Trophoblast cell (in vitro differentiated cells and primary cell): ENCODE measurements around the gene ZNF774.

Source experiments
- DNase-seq, 2 donors: peaks; one replicate each; pipeline ENCODE4 v3.0.0-alpha.2; 2016
- H2AFZ ChIP-seq: 2 replicates; pipeline ENCODE4 v1.6.1; 2013; ENCODE audit warnings: low read length, moderate library complexity, mild to moderate bottlenecking; ENCODE audit not compliant: insufficient read depth, poor library complexity
- H2AK5ac ChIP-seq: 2 replicates; pipeline ENCODE4 v1.6.1; 2013; ENCODE audit warnings: mild to moderate bottlenecking, low read length
- H2BK120ac ChIP-seq: 2 replicates; pipeline ENCODE4 v1.6.1; 2013; ENCODE audit warnings: low read length, mild to moderate bottlenecking, moderate library complexity; ENCODE audit not compliant: insufficient read depth, poor library complexity
- H2BK12ac ChIP-seq: 2 replicates; pipeline ENCODE4 v1.6.1; 2013; ENCODE audit warnings: mild to moderate bottlenecking, low read length, moderate library complexity
- H2BK5ac ChIP-seq: 2 replicates; pipeline ENCODE4 v1.6.1; 2013; ENCODE audit warnings: low read length, low read depth, moderate library complexity, mild to moderate bottlenecking; ENCODE audit not compliant: poor library complexity
- H3K14ac ChIP-seq: 2 replicates; pipeline ENCODE4 v1.6.1; 2013; ENCODE audit warnings: mild to moderate bottlenecking, low read length
- H3K18ac ChIP-seq: 2 replicates; pipeline ENCODE4 v1.6.1; 2013; ENCODE audit warnings: mild to moderate bottlenecking, low read length
- H3K23ac ChIP-seq: 2 replicates; pipeline ENCODE4 v1.6.1; 2013; ENCODE audit warnings: low read length
- H3K27ac ChIP-seq: 2 replicates; pipeline ENCODE4 v1.5.1; 2013; ENCODE audit warnings: low read depth, mild to moderate bottlenecking, inconsistent platforms, low read length, moderate library complexity
- H3K27me3 ChIP-seq: 2 replicates; pipeline ENCODE4 v1.6.1; 2013; ENCODE audit warnings: inconsistent platforms, mild to moderate bottlenecking, low read length, moderate library complexity; ENCODE audit not compliant: insufficient read depth
- H3K36me3 ChIP-seq, 2 experiments: 1 replicate in 1 of 2; 2 replicates in 1 of 2; pipeline ENCODE4 v1.6.1; 2013; ENCODE audit warnings: low read length in 2 of 2, mild to moderate bottlenecking in 2 of 2, moderate library complexity in 1 of 2; ENCODE audit not compliant: insufficient read depth in 2 of 2, control insufficient read depth in 1 of 2
- H3K4ac ChIP-seq: 2 replicates; pipeline ENCODE4 v1.6.1; 2013; ENCODE audit warnings: low read depth, mild to moderate bottlenecking, low read length, moderate library complexity
- H3K4me1 ChIP-seq, 2 experiments: 1 replicate in 1 of 2; 2 replicates in 1 of 2; pipeline ENCODE4 v1.6.1; 2013; ENCODE audit warnings: low read length in 2 of 2, mild to moderate bottlenecking in 2 of 2, moderate library complexity in 1 of 2; ENCODE audit not compliant: insufficient read depth in 2 of 2, control insufficient read depth in 1 of 2
- H3K4me2 ChIP-seq: 2 replicates; pipeline ENCODE4 v1.6.1; 2013; ENCODE audit warnings: inconsistent platforms, mild to moderate bottlenecking, low read length, moderate library complexity
- H3K4me3 ChIP-seq: 2 replicates; pipeline ENCODE4 v1.5.1; 2013; ENCODE audit warnings: mild to moderate bottlenecking, low read depth, low read length, inconsistent platforms
- H3K79me1 ChIP-seq: one replicate; pipeline ENCODE4 v1.6.1; 2013; ENCODE audit warnings: low read length
- H3K79me2 ChIP-seq: 2 replicates; pipeline ENCODE4 v1.6.1; 2013; ENCODE audit warnings: low read length, mild to moderate bottlenecking; ENCODE audit not compliant: control insufficient read depth, insufficient read depth, poor library complexity
- H3K9ac ChIP-seq: 2 replicates; pipeline ENCODE4 v1.6.1; 2013; ENCODE audit warnings: mild to moderate bottlenecking, low read length
- H3K9me3 ChIP-seq: 2 replicates; pipeline ENCODE4 v1.6.1; 2013; ENCODE audit warnings: low read depth, mild to moderate bottlenecking, control low read depth, inconsistent platforms, low read length; ENCODE audit not compliant: insufficient read depth
- H4K12ac ChIP-seq: 2 replicates; pipeline ENCODE4 v1.6.1; 2013; ENCODE audit warnings: low read depth, mild to moderate bottlenecking, low read length, moderate library complexity
- H4K8ac ChIP-seq: 2 replicates; pipeline ENCODE4 v1.6.1; 2013; ENCODE audit warnings: low read depth, mild to moderate bottlenecking, low read length, moderate library complexity
- H4K91ac ChIP-seq: one replicate; pipeline ENCODE4 v1.6.1; 2013; ENCODE audit warnings: low read depth, mild to moderate bottlenecking, low read length, moderate library complexity
- WGBS: extraction: QIAGEN DNeasy Blood & Tissue Kit; methylation state at CpG from one replicate; pipeline ENCODE4 v1.1.7; 2013; ENCODE audit warnings: missing lambda C conversion rate; ENCODE audit not compliant: insufficient read length, insufficient coverage; ENCODE audit errors: extremely low coverage; 5-methylcytosine and 5-hydroxymethylcytosine counted together

The ZNF774 gene

GRCh38 chr15:90307661-90308060 is 44.4 kb upstream of the ZNF774 start:
- H3K79me1 ChIP-seq = no peaks in the 10 kb centered on the region
- H3K27me3 ChIP-seq = no peaks in the 10 kb centered on the region
- H2AFZ ChIP-seq = no peak overlapping the region
- no peak overlapping the region for H3K27ac ChIP-seq
- H2BK12ac ChIP-seq = no peak overlapping the region
- H4K8ac ChIP-seq = no peak overlapping the region
- H3K36me3 ChIP-seq = no peaks in the 10 kb centered on the region
- H3K4me3 ChIP-seq = no peak overlapping the region
- no peak for DNase-seq
- H2BK5ac ChIP-seq = no peak overlapping the region
- H3K4me2 ChIP-seq = no peak overlapping the region
- H3K14ac ChIP-seq = no peak overlapping the region
- H3K18ac ChIP-seq = no peak overlapping the region
- no peak overlapping the region for H4K12ac ChIP-seq
- H3K9ac ChIP-seq = no peak overlapping the region
- no peak overlapping the region for H2BK120ac ChIP-seq
- no peaks in the 10 kb centered on the region for H3K79me2 ChIP-seq
- H3K4me1 ChIP-seq = peaks cover 0 to 2% of the 10 kb centered on the region in 2 experiments
- WGBS = no CpG with 5 or more reads among the region's 2 CpGs
- H3K9me3 ChIP-seq = peaks cover 2% of the 10 kb centered on the region
- H4K91ac ChIP-seq = no peak overlapping the region
- no peak overlapping the region for H2AK5ac ChIP-seq
- H3K4ac ChIP-seq = no peak overlapping the region
- H3K23ac ChIP-seq = no peak overlapping the region

- H2BK5ac ChIP-seq = no peak overlapping the region
- H4K12ac ChIP-seq = no peak overlapping the region
- H2BK12ac ChIP-seq = no peak overlapping the region
- H3K4me2 ChIP-seq = no peak overlapping the region
- no peak overlapping the region for H2AK5ac ChIP-seq
- H3K23ac ChIP-seq = no peak overlapping the region
- no peak for DNase-seq
- H2BK120ac ChIP-seq = no peak overlapping the region
- no peaks in the 10 kb centered on the region for H3K36me3 ChIP-seq
- no peaks in the 10 kb centered on the region for H3K79me2 ChIP-seq
- no peak overlapping the region for H3K18ac ChIP-seq
- no peak overlapping the region for H3K4ac ChIP-seq
- WGBS = no CpG with 5 or more reads among the region's 4 CpGs
- no peak overlapping the region for H4K91ac ChIP-seq
- no peak overlapping the region for H3K14ac ChIP-seq
- H3K27ac ChIP-seq = no peak overlapping the region
- H2AFZ ChIP-seq = no peak overlapping the region
- no peak overlapping the region for H4K8ac ChIP-seq
- H3K9me3 ChIP-seq = peaks cover 2% of the 10 kb centered on the region
- H3K27me3 ChIP-seq = no peaks in the 10 kb centered on the region
- no peak overlapping the region for H3K9ac ChIP-seq
- no peak overlapping the region for H3K4me3 ChIP-seq
- peaks cover 0 to 2% of the 10 kb centered on the region in 2 experiments for H3K4me1 ChIP-seq
- H3K79me1 ChIP-seq = no peaks in the 10 kb centered on the region
Observed at GRCh38 chr15:90309020-90309419, 43.1 kb upstream of the ZNF774 start.

GRCh38 chr15:90315278-90315982 is 36.7 kb upstream of the ZNF774 start:
- peaks cover 11 to 12% of the 10 kb centered on the region in 2 experiments for H3K4me1 ChIP-seq
- H2BK5ac ChIP-seq = no peak overlapping the region
- H3K36me3 ChIP-seq = no peaks in the 10 kb centered on the region
- no peak overlapping the region for H2BK120ac ChIP-seq
- no peak overlapping the region for H3K4me3 ChIP-seq
- no peak overlapping the region for H3K4ac ChIP-seq
- peak overlapping the region; percentile 89 for H2BK12ac ChIP-seq
- H3K9me3 ChIP-seq = no peaks in the 10 kb centered on the region
- no peak overlapping the region for H3K18ac ChIP-seq
- H3K79me1 ChIP-seq = peaks cover 12% of the 10 kb centered on the region
- H3K14ac ChIP-seq = peak overlapping the region; percentile 81
- no peak overlapping the region for H4K91ac ChIP-seq
- H4K8ac ChIP-seq = no peak overlapping the region
- H3K27ac ChIP-seq = peak overlapping the region; percentile 51
- peak overlapping the region; percentile 75 for H2AFZ ChIP-seq
- no peaks in the 10 kb centered on the region for H3K79me2 ChIP-seq
- no peak overlapping the region for H3K4me2 ChIP-seq
- WGBS = no CpG with 5 or more reads among the region's 5 CpGs
- no peak overlapping the region for H2AK5ac ChIP-seq
- no peak overlapping the region for H3K9ac ChIP-seq
- H3K27me3 ChIP-seq = no peaks in the 10 kb centered on the region
- H3K23ac ChIP-seq = no peak overlapping the region
- H4K12ac ChIP-seq = no peak overlapping the region
- DNase-seq = peak in 1 of 2 donors; percentile 50

- Histone ChIP-seq H3K18ac (no peak overlapping the region), H3K79me2 (no peaks in the 10 kb centered on the region), H2BK5ac (no peak overlapping the region), H2BK12ac (peak overlapping the region; percentile 43), H2BK120ac (no peak overlapping the region), H3K23ac (no peak overlapping the region), H2AK5ac (no peak overlapping the region), H3K4me1 (peaks cover 11 to 12% of the 10 kb centered on the region in 2 experiments), H3K27me3 (no peaks in the 10 kb centered on the region), H3K4me2 (no peak overlapping the region), H3K4me3 (no peak overlapping the region), H4K91ac (no peak overlapping the region), H3K14ac (no peak overlapping the region), H3K27ac (no peak overlapping the region), H4K12ac (no peak overlapping the region), H3K9ac (no peak overlapping the region), H3K79me1 (peaks cover 12% of the 10 kb centered on the region), H2AFZ (no peak overlapping the region), H3K9me3 (no peaks in the 10 kb centered on the region), H4K8ac (no peak overlapping the region), H3K4ac (no peak overlapping the region), H3K36me3 (no peaks in the 10 kb centered on the region)
- no peak for DNase-seq
- WGBS = no CpG with 5 or more reads among the region's 4 CpGs
Observed at GRCh38 chr15:90316139-90316538, 35.9 kb upstream of the ZNF774 start.
